Measurements from ENCODE around the gene OLFML2A.
A peak's percentile ranks its signal among the peaks of the same experiment; 100 is the strongest.
"Not testable (repeated sequence)": the region's sequence is repeated elsewhere in the genome, so short reads cannot be mapped to it uniquely, and the experiment has no call there.

Gene OLFML2A

GRCh38 chr9:124761196-124761595 lies 15.7 kb upstream of the OLFML2A start:
- no peak for DNase-seq (ENCODE audit: low read depth in 2 of 2)

DNA sequence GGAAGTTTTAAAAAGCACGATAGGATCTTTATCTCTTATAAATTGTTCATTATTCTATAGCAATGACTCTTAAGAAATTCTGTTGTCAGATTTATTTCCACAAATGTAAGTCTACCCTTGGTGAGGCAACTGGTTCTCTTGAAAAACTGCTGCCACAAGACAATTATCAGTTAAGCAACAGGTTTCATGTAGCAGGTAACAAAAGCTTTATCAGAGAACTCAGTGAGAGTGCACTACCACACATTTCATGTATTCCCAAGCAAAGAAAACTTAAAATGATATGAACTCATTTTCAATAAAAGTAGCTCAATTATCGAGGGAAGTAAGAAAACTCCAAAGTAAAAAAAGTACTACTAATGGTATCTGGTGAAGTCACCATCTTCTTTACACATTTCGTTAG lies 15.2 kb upstream of the OLFML2A start:
- DNase-seq (ENCODE audit: low read depth in 2 of 2) = no peak

DNA sequence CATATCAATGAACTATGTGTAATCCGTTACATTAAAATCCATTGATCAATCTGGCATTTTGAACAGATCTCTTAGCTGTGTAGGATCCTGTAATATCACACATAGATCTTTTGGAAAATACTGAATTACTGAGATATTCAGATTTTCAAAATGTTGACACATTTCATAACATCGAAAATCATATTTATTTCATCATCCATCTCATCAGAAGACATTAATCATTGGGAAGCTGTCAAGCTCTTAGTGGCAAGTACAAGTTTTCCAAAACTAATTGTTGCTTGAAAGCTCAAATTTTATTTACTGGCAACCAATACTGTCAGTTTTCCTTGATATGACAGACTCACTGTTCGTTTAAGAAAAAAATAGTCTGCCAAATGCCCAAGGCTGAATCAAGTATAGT lies 14.3 kb upstream of the OLFML2A start:
- no peak for DNase-seq (ENCODE audit: low read depth in 2 of 2)

- DNase-seq (ENCODE audit: low read depth in 2 of 2) = no peak
These were observed 12.0 kb upstream of the OLFML2A start for GRCh38 chr9:124764774-124765438.

- no peak for DNase-seq (ENCODE audit: low read depth in 2 of 2)
These were observed 11.5 kb upstream of the OLFML2A start for GRCh38 chr9:124765439-124765835.

- no peak for DNase-seq (ENCODE audit: low read depth in 2 of 2)
These were observed 10.6 kb upstream of the OLFML2A start for GRCh38 chr9:124766326-124766725.

- no peak for DNase-seq (ENCODE audit: low read depth in 2 of 2)
These were observed 9.9 kb upstream of the OLFML2A start for GRCh38 chr9:124766815-124767554.

DNA sequence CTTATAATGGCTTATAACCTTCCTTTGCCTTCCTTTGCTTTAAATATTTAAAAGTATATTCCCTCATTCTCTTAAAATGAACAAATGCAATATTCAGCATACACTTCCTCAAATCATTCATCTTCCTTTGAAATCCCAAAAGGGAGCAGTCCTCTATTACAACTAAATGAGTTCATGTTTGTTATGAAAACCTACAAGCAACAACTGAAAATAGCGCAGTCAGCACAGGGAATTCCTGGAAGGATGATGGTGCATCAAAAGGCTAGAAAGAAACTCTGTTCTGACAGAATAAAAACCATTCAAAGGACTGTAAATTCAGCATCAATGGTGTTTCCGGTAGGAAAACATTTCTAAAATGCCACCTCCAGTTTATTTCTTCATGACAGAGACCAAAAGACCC lies 9.1 kb upstream of the OLFML2A start:
- no peak for DNase-seq (ENCODE audit: low read depth in 2 of 2)

GRCh38 chr9:124768334-124768733 lies 8.6 kb upstream of the OLFML2A start:
- no peak for DNase-seq (ENCODE audit: low read depth in 2 of 2)

- no peak for DNase-seq (ENCODE audit: low read depth in 2 of 2)
These were observed 8.0 kb upstream of the OLFML2A start for GRCh38 chr9:124768750-124769548.

- peak in 1 of 2 donors; percentile 20 for DNase-seq (ENCODE audit: low read depth in 2 of 2)
These were observed 7.2 kb upstream of the OLFML2A start for GRCh38 chr9:124769549-124770358.

DNA sequence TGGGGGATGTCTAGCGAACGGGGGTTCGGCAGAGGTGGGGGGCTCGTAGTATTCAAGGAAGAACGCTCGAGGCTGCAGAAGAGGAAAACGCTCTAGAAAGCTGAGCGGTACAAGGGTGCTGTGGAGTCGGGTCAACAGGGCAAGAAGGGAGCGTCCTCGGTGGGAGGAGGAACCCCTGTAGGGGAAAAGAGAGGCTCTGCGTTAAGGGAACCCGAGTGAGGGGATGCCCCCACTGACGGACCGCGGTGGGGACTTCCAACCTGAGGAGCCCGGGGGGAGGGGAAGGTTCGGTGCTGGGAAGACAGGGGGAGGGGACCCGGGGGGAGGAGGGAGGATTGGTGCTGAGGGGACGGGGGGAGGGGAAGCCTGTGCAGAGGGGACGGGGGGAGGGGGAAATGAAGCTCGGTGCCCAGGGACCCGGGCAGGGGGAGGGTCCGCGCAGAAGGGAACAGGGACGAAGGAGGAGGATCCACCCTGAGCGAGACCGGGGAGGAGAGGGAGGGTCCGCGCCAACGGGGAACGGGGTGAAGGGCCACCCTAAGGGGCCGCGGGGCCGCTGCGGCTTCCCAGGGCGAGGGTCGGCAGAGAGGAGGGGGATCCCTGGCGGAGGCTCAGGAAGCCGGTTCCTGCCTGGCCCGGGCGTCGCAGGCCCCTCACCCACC lies 6.4 kb upstream of the OLFML2A start:
- DNase-seq (ENCODE audit: low read depth in 2 of 2) = peak in 1 of 2 donors; percentile 22

GRCh38 chr9:124771021-124771866 lies 5.7 kb upstream of the OLFML2A start, which contains the start of gene NR6A1:
Gene NR6A1, minus strand, starts transcription at chr9:124771311.
- DNase-seq (ENCODE audit: low read depth in 2 of 2) = peak; percentile 88 to 95

GRCh38 chr9:124771867-124772679 lies 4.9 kb upstream of the OLFML2A start:
- peak in 1 of 2 donors; percentile 44 for DNase-seq (ENCODE audit: low read depth in 2 of 2)

DNA sequence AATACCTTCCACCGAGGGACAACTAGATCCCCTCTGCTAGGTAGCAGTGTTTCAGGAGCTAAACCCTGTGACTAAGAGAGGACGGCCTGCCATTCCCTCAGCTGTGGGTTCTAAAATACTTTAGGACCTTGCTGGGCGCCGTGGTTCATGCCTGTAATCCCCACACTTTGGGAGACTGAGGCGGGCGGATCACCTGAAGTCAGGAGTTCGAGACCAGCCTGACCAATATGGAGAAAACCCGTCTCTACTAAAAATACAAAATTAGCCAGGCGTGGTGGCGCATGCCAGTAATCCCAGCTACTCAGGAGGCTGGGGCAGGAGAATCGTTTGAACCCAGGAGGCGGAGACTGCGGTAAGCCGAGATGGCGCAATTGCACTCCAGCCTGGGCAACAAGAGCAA lies 4.1 kb upstream of the OLFML2A start:
- DNase-seq (ENCODE audit: low read depth in 2 of 2) = not testable (repeated sequence)

GRCh38 chr9:124773473-124774128 lies 3.3 kb upstream of the OLFML2A start:
- no peak for DNase-seq (ENCODE audit: low read depth in 2 of 2)

- DNase-seq (ENCODE audit: low read depth in 2 of 2) = peak; percentile 82 to 84
These were observed 2.6 kb upstream of the OLFML2A start for GRCh38 chr9:124774129-124774978.

DNA sequence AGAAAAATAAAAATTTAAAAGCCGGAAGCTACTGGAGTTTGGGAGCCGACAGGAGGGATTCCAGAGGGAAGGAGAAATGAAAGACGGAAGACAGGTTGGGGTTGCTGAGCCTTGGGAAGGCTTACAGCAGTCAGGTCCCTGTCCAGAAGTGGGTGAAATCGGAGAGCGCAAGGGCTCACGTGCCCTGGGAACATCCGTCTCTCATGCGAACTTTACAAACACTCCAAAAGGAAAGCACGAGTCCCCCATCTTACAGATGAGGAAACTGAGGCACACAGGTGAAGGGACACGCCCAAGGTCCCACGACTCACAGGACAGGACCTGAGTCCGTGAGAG lies 347 bp upstream of the OLFML2A start:
- DNase-seq (ENCODE audit: low read depth in 2 of 2) = no peak
